ENCODE results near the gene FAM237A.

The FAM237A gene

GRCh38 chr2:206688453-206688852 is 46.2 kb downstream of the FAM237A start:
- no peak for TF ChIP-seq CTCF (conservative IDR thresholded peaks at IDR 0.05)

GRCh38 chr2:206688990-206689389 is 46.7 kb downstream of the FAM237A start:
- no peak for TF ChIP-seq ZFX (IDR thresholded peaks at IDR 0.05)
- TF ChIP-seq CTCF (conservative IDR thresholded peaks at IDR 0.05): no peak
- H3K27ac ChIP-seq: no peak overlapping the region

More at GRCh38 chr2:206688453-206688852, 46.2 kb downstream of the FAM237A start:
- H3K27ac ChIP-seq: no peak overlapping the region

GRCh38 chr2:206692971-206693370 is 50.7 kb downstream of the FAM237A start:
- TF ChIP-seq CTCF (conservative IDR thresholded peaks at IDR 0.05): no peak
- no peak for TF ChIP-seq ZFX (IDR thresholded peaks at IDR 0.05)
- H3K27ac ChIP-seq: no peak overlapping the region

GRCh38 chr2:206693399-206694137 is 51.3 kb downstream of the FAM237A start:
- H3K27ac ChIP-seq: no peak overlapping the region
- TF ChIP-seq CTCF (conservative IDR thresholded peaks at IDR 0.05) (peak; percentile 75), ZFX (IDR thresholded peaks at IDR 0.05) (no peak)

- TF ChIP-seq ZFX (IDR thresholded peaks at IDR 0.05): no peak
- no peak for TF ChIP-seq CTCF (conservative IDR thresholded peaks at IDR 0.05)
- H3K27ac ChIP-seq: no peak overlapping the region
Measured at GRCh38 chr2:206696910-206697309, 54.6 kb downstream of the FAM237A start.

- TF ChIP-seq ZFX (IDR thresholded peaks at IDR 0.05): no peak
- TF ChIP-seq CTCF (conservative IDR thresholded peaks at IDR 0.05): no peak
Measured at GRCh38 chr2:206698811-206699210, 56.5 kb downstream of the FAM237A start.

More at GRCh38 chr2:206698811-206699210, 56.5 kb downstream of the FAM237A start:
- no peak overlapping the region for H3K27ac ChIP-seq
